GM12878 (cell line): ENCODE data around the gene AKT3.

Experiments used
- CHD1 ChIP-seq: IDR thresholded peaks from 2 replicates; pipeline ENCODE4 v1.6.1; 2012; ENCODE audit warnings: low read depth, low read length, improper control_type of control experiment
- ESRRA ChIP-seq: IDR thresholded peaks from 2 replicates; pipeline ENCODE4 v1.6.1; 2012; ENCODE audit warnings: mild to moderate bottlenecking, low read length, improper control_type of control experiment
- EZH2 ChIP-seq: IDR thresholded peaks from 2 replicates; pipeline ENCODE4 v1.6.1; 2012; ENCODE audit warnings: low read depth, mild to moderate bottlenecking, control low read depth, inconsistent platforms, low read length, borderline replicate concordance; ENCODE audit not compliant: control insufficient read depth
- JUNB ChIP-seq: IDR thresholded peaks from 2 replicates; pipeline ENCODE4 v1.6.1; 2016; ENCODE audit warnings: antibody characterized with exemption, mild to moderate bottlenecking
- MXI1 ChIP-seq: fragments of 150-350 bp; IDR thresholded peaks from 2 replicates; pipeline ENCODE4 v1.6.1; 2011; ENCODE audit warnings: low read depth, mild to moderate bottlenecking, inconsistent platforms, low read length, improper control_type of control experiment
- NFXL1 ChIP-seq: fragments of 450-650 bp; IDR thresholded peaks from 2 replicates; pipeline ENCODE4 v1.6.1; 2017; ENCODE audit warnings: antibody characterized with exemption, mild to moderate bottlenecking, borderline replicate concordance
- POLR2AphosphoS5 ChIP-seq: IDR thresholded peaks from 2 replicates; pipeline ENCODE4 v1.6.1; 2011; ENCODE audit warnings: mild to moderate bottlenecking, low read length, inconsistent platforms
- WRNIP1 ChIP-seq: IDR thresholded peaks from 2 replicates; pipeline ENCODE4 v1.6.1; 2011; ENCODE audit warnings: low read depth, low read length, improper control_type of control experiment, borderline replicate concordance
- ZNF384 ChIP-seq: IDR thresholded peaks from 2 replicates; pipeline ENCODE4 v1.6.1; 2012; ENCODE audit warnings: low read depth, mild to moderate bottlenecking, low read length, improper control_type of control experiment, borderline replicate concordance
- ZZZ3 ChIP-seq: IDR thresholded peaks from 2 replicates; pipeline ENCODE4 v1.6.1; 2011; ENCODE audit warnings: low read depth; ENCODE audit not compliant: control insufficient read depth, insufficient read length
- TF ChIP-seq, protein P1 (sequence below), 3 experiments: IDR thresholded peaks in 2 of 3; conservative IDR thresholded peaks in 1 of 3; 2 replicates each; pipeline ENCODE4 v1.5.1; 2011; ENCODE audit warnings: low read depth in 3 of 3, low read length in 3 of 3, mild to moderate bottlenecking in 3 of 3, control low read depth in 2 of 3, moderate library complexity in 2 of 3, inconsistent platforms in 1 of 3, mixed read lengths in 1 of 3; ENCODE audit not compliant: control insufficient read depth in 2 of 3, insufficient read depth in 1 of 3; ENCODE audit errors: extremely low read depth in 1 of 3
- TF ChIP-seq, protein P2 (sequence below): IDR thresholded peaks from 2 replicates; pipeline ENCODE4 v1.6.1; 2011; ENCODE audit warnings: low read depth, mild to moderate bottlenecking, low read length, moderate library complexity, borderline replicate concordance; ENCODE audit errors: extremely low read depth

DNA sequence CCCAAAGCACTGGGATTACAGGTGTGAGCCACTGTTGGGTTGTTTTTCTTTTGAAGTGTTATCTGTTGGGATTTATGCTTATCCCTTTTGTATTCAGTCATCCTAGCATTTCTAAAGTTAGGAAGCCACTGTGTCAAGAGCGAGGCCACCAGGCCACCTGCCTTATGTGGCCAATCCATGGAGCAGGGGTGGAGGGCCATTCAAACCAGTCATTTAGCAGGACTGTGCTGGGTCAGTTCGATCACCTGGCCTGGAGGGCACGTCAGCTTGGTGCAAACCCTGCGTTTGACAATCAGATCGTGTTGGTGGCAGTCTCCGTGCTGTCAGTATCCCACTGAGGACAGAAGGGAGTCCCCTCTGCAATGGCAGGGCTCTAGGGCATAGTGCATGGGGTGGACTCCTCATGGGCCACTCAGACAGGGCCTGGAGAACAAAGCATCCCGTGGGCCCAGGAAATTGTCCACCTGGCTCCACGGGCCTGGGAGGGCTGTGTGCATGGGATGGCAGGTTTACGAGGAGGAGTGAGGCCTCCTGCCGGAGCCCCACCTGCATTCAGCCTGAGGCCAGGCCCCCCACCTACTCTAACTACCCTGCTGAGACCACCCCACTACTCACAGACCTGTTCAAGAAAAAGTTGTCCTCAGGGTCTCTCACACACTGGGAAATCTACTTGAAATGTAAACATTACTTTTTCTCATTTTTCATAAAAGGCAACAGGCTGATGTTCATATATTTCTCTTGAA is 351.9 kb downstream of the AKT3 start:
- TF ChIP-seq, protein P1, sequence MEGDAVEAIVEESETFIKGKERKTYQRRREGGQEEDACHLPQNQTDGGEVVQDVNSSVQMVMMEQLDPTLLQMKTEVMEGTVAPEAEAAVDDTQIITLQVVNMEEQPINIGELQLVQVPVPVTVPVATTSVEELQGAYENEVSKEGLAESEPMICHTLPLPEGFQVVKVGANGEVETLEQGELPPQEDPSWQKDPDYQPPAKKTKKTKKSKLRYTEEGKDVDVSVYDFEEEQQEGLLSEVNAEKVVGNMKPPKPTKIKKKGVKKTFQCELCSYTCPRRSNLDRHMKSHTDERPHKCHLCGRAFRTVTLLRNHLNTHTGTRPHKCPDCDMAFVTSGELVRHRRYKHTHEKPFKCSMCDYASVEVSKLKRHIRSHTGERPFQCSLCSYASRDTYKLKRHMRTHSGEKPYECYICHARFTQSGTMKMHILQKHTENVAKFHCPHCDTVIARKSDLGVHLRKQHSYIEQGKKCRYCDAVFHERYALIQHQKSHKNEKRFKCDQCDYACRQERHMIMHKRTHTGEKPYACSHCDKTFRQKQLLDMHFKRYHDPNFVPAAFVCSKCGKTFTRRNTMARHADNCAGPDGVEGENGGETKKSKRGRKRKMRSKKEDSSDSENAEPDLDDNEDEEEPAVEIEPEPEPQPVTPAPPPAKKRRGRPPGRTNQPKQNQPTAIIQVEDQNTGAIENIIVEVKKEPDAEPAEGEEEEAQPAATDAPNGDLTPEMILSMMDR (IDR thresholded peaks at IDR 0.05 in 2 of 3, conservative IDR thresholded peaks at IDR 0.05 in 1 of 3; ENCODE audit: control insufficient read depth in 2 of 3, extremely low read depth in 1 of 3, insufficient read depth in 1 of 3, low read depth in 3 of 3, low read length in 3 of 3) = no peak
- TF ChIP-seq WRNIP1 (no peak), EZH2 (no peak), CHD1 (no peak), JUNB (no peak), ESRRA (no peak), POLR2AphosphoS5 (no peak), NFXL1 (no peak), MXI1 (no peak), ZNF384 (no peak), ZZZ3 (no peak)
- TF ChIP-seq, protein P2, sequence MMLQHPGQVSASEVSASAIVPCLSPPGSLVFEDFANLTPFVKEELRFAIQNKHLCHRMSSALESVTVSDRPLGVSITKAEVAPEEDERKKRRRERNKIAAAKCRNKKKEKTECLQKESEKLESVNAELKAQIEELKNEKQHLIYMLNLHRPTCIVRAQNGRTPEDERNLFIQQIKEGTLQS = no peak
